Lung (tissue), 12 donors: ENCODE data around the gene MANSC1. TPM values are rescaled to one million over a fixed set of nuclear protein-coding genes. Genes with fewer than 3 reads are reported as not detected.

Experiments used
- ATAC-seq: fragments of 200-7000 bp; cut with Tn5 transposase; one replicate; pipeline ENCODE4 v1.9.1; 2020; ENCODE audit warnings: moderate number of reproducible peaks; ENCODE audit not compliant: insufficient read depth, low FRiP score
- DNase-seq, 3 donors: peaks; one replicate each; pipeline ENCODE4 v3.0.0-alpha.2; 2013 to 2017
- H3K27ac ChIP-seq, 2 donors: one replicate each; pipeline ENCODE4 v1.5.1; 2013; ENCODE audit warnings: mild to moderate bottlenecking in 2 of 2, moderate library complexity in 2 of 2, control low read depth in 1 of 2, inconsistent platforms in 1 of 2, low read depth in 1 of 2, low read length in 1 of 2
- H3K27me3 ChIP-seq, 3 donors: one replicate each; pipeline ENCODE4 v1.5.1; 2013; ENCODE audit warnings: low read length in 2 of 3; ENCODE audit not compliant: control insufficient read depth in 3 of 3, insufficient read depth in 3 of 3
- H3K36me3 ChIP-seq, 4 donors: one replicate each; pipeline ENCODE4 v1.5.1; 2013; ENCODE audit warnings: low read length in 4 of 4, mild to moderate bottlenecking in 1 of 4, moderate library complexity in 1 of 4; ENCODE audit not compliant: control insufficient read depth in 4 of 4, insufficient read depth in 4 of 4
- H3K4me1 ChIP-seq, 5 donors: one replicate each; pipeline ENCODE4 v1.5.1; 2013; ENCODE audit warnings: low read length in 5 of 5, mild to moderate bottlenecking in 2 of 5, moderate library complexity in 1 of 5; ENCODE audit not compliant: control insufficient read depth in 5 of 5, insufficient read depth in 5 of 5
- H3K4me3 ChIP-seq: one replicate; pipeline ENCODE4 v1.5.1; 2013; ENCODE audit warnings: mild to moderate bottlenecking, control low read depth, moderate library complexity
- H3K9ac ChIP-seq, 2 donors: one replicate each; pipeline ENCODE4 v1.5.1; 2013; ENCODE audit warnings: low read length in 2 of 2, control low read depth in 1 of 2; ENCODE audit not compliant: insufficient read depth in 1 of 2
- H3K9me3 ChIP-seq, 4 donors: one replicate each; pipeline ENCODE4 v1.5.1; 2013; ENCODE audit warnings: low read length in 3 of 4, mild to moderate bottlenecking in 1 of 4, moderate library complexity in 1 of 4; ENCODE audit not compliant: control insufficient read depth in 4 of 4, insufficient read depth in 3 of 4
- WGBS, 2 donors: extraction: QIAGEN DNeasy Blood & Tissue Kit; methylation state at CpG; one replicate each; pipeline ENCODE4 v1.1.7; 2013; 5-methylcytosine and 5-hydroxymethylcytosine counted together
- polyA plus RNA-seq, 2 donors: library from polyadenylated mRNA; stranded (reverse); fragments of 200-250 nt; gene quantifications; one replicate each; pipeline ENCODE4 v1.2.1, GENCODE V29; 2013
- total RNA-seq, 2 donors: library from RNA; depleted of rRNA in 1 of 2; stranded (reverse); fragments of >200 nt in 1 of 2; gene quantifications; one replicate each; pipeline ENCODE4 v1.2.1, GENCODE V29; 2014 to 2021
- TF ChIP-seq, protein P1 (sequence below): IDR thresholded peaks from 2 replicates; pipeline ENCODE4 v1.5.1; 2012; ENCODE audit warnings: mild to moderate bottlenecking; ENCODE audit errors: control extremely low read depth, extremely low read depth
- donor health status: control.
- donor health status: control.
- donor health status: Bipolar disorder and iron deficiency.
- donor health status: healthy.
- donor health status: DM: yes; HTN: yes; CAD: no.

The MANSC1 gene
- total and polyA plus RNA-seq, 4 donors = 8.0 to 26.7 (median 15.3) TPM

DNA sequence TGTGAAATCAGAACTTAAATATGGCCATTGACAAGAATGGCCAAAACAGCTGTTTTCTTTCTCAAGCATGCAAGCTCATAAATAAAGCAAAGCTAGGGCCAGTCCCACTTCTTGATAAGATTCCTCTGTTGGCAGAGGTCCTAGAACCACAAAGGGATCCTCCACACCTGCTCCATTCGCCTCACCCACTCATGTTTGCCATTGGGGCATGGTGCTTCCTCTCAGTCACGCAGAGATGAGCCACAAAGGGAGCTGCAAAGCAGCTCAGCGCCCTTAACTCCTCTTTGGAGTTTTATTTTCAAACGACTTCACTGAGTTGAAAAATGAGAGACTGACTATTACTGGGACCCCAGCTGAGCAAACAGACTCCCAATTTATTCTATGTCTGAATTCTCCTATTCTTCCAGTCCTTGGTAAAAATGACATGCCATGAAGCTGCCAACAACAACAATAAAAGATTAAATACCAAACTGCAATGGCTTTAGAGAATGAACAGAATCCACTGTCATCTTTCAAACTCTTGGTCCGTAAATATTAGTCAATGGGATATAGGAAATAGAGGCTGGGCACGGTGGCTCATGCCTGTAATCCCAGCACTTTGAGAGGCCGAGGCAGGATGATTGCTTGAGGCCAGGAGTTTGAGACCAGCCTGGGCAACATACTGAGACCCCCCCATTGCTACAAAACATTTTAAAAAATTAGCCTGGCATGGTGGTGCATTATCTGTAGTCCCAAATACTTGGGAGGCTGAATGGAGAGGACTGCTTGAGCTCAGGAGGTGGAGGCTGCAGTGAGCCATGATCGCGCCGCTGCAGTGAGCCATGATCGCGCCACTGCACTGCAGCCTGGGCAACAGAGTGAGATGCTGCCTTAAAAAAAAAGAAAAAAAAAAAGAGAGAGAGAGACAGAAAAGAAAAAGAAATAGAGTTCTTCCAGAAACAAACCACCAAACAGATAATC, 16.4 kb downstream of the MANSC1 start:
- 65 to 69% methylated on average over 12 of the region's 12 CpGs for WGBS, 2 donors
- Histone ChIP-seq H3K9me3 (no peaks in the 10 kb centered on the region), H3K27ac (peak overlapping the region in 1 of 2 donors; percentile 23), H3K4me1 (peaks cover 0 to 33% (median 15%) of the 10 kb centered on the region in 5 donors), H3K9ac (no peak overlapping the region), H3K4me3 (no peak overlapping the region), H3K27me3 (no peaks in the 10 kb centered on the region), H3K36me3 (no peaks in the 10 kb centered on the region)
- DNase-seq (peak; percentile 84 to 96 (median 96)), ATAC-seq (no peak)
- TF ChIP-seq, protein P1, sequence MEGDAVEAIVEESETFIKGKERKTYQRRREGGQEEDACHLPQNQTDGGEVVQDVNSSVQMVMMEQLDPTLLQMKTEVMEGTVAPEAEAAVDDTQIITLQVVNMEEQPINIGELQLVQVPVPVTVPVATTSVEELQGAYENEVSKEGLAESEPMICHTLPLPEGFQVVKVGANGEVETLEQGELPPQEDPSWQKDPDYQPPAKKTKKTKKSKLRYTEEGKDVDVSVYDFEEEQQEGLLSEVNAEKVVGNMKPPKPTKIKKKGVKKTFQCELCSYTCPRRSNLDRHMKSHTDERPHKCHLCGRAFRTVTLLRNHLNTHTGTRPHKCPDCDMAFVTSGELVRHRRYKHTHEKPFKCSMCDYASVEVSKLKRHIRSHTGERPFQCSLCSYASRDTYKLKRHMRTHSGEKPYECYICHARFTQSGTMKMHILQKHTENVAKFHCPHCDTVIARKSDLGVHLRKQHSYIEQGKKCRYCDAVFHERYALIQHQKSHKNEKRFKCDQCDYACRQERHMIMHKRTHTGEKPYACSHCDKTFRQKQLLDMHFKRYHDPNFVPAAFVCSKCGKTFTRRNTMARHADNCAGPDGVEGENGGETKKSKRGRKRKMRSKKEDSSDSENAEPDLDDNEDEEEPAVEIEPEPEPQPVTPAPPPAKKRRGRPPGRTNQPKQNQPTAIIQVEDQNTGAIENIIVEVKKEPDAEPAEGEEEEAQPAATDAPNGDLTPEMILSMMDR = no peak

DNA sequence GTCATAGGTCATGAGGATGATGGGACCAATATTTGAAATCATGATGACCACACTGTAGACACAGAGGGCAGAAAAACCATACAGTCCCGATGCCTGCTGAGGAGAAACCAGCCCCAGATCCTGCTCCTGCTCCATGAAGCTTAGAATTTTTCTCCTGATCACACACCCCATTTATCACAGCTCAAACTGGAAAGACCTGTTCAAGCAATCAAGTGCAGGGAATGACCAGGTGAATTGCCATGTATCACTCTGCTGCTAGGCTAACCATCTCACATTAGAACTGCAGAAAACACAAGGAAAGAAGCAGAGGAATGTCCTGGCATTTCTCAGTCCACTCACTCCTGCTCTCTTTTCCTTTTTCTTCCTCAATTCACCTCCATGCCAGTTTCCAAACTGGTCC, 18.1 kb downstream of the MANSC1 start:
- Histone ChIP-seq H3K4me1 (peaks cover 0 to 39% (median 15%) of the 10 kb centered on the region in 5 donors), H3K27me3 (no peaks in the 10 kb centered on the region), H3K9me3 (no peaks in the 10 kb centered on the region), H3K4me3 (no peak overlapping the region), H3K36me3 (no peaks in the 10 kb centered on the region), H3K27ac (peak overlapping the region in 1 of 2 donors; percentile 70), H3K9ac (no peak overlapping the region)
- ATAC-seq (no peak), DNase-seq (peak; percentile 44 to 73 (median 56))
- 76 to 95% methylated on average over 1 of the region's 1 CpG for WGBS, 2 donors
- TF ChIP-seq, protein P1 = no peak

DNA sequence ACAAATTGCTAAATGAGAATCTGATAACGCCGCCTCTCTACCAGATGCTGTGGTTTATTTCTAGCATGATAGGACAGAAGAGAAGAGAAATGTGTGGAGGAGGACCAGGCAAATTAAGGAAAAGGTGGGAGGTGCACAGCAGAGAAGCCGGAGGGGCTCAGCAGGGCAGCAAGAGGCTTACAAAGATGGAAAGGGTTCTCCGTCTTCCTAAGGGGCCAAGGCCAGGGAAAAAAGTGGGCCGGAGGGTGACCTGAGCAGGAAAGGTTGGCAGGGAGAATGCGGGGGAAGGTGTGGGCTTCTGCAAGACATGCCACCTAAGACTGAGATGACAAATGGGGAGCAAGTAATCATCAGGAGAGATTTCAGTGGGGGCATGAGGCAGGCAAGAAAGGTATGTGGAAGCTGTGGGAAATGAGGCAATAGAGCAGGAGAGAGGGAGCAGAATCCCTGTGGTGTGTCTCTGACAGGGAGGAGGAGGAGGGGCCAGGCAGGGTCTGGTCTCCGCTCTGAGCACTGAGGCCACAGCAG, 18.7 kb downstream of the MANSC1 start:
- DNase-seq (peak in 2 of 3 donors; percentile 17 to 39), ATAC-seq (no peak)
- 81 to 95% methylated on average over 7 of the region's 7 CpGs for WGBS, 2 donors
- Histone ChIP-seq H3K27ac (peak overlapping the region in 1 of 2 donors; percentile 70), H3K27me3 (no peaks in the 10 kb centered on the region), H3K4me3 (no peak overlapping the region), H3K9me3 (no peaks in the 10 kb centered on the region), H3K36me3 (no peaks in the 10 kb centered on the region), H3K4me1 (peaks cover 0 to 39% (median 15%) of the 10 kb centered on the region in 5 donors), H3K9ac (no peak overlapping the region)
- TF ChIP-seq, protein P1 = no peak
